ENCODE data around the gene KLHL3. TPM values are rescaled to one million over a fixed set of nuclear protein-coding genes. Genes with fewer than 3 reads are reported as not detected.

KLHL3 gene
- total and polyA plus RNA-seq, 7 experiments from 2014 or later, result 4.6 to 47.3 (median 17.8) TPM

DNA sequence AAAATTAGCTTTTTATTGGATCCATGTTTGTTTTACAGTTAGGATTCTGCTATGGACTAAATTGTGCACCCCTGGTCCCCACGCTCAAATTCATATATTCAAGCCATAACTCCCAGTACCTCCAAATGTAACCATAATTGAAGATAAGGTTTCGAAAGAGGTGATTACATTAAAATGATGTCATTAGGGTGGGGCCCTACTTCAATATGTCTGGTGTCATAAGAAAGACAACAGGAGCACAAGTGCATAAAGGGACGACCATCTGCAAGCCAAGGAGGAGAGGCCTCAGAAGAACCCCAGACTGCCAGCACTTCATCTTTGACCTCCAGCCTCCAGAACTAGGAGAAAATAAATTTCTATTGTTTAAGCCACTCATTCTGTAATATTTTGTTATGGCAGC is 25.7 kb upstream of the KLHL3 start:
- ATAC-seq, result no peak
- Mint-ChIP-seq H3K36me3 (peaks cover 0 to 17% (median 0%) of the 10 kb centered on the region in 5 donors), H3K4me1 (no peaks in the 10 kb centered on the region), H3K9me3 (peaks cover 0 to 7% (median 0%) of the 10 kb centered on the region in 11 donors), H3K27me3 (peaks cover 0 to 17% (median 0%) of the 10 kb centered on the region in 5 donors), H3K27ac (no peak overlapping the region), H3K4me3 (no peak overlapping the region)
- no peaks in the 10 kb centered on the region for H3K9me3 ChIP-seq (ENCODE audit: control insufficient read depth in 2 of 3, low read length in 3 of 3)
- no peak overlapping the region for H3K4me3 ChIP-seq (ENCODE audit: low read length)
- POLR2A ChIA-PET, result interaction anchor here (0.6 to 1.3 kb wide), 2 partner anchors 9 to 574 kb away, joined by 3 to 4 read pairs; no protein-coding TSS in a partner anchor
- no peaks in the 10 kb centered on the region for H3K27me3 ChIP-seq (ENCODE audit: control insufficient read depth in 2 of 2, insufficient read depth in 2 of 2, low read length in 2 of 2)
- intact Hi-C loops (cut with micrococcal nuclease), result no loop called here
- CTCF ChIA-PET, result interaction anchor here (0.9 to 1.6 kb wide), 2 partner anchors 10 to 17 kb away, joined by 4 to 7 read pairs; no protein-coding TSS in a partner anchor
- no peak overlapping the region for H3K27ac ChIP-seq (ENCODE audit: low read depth, low read length)
- H3K4me1 ChIP-seq (ENCODE audit: control insufficient read depth in 2 of 2, insufficient read depth in 2 of 2, low read length in 2 of 2), result no peaks in the 10 kb centered on the region
- H3K36me3 ChIP-seq (ENCODE audit: control insufficient read depth in 2 of 3, insufficient read depth in 3 of 3, low read length in 3 of 3), result no peaks in the 10 kb centered on the region
- DNase-seq, result no peak

DNA sequence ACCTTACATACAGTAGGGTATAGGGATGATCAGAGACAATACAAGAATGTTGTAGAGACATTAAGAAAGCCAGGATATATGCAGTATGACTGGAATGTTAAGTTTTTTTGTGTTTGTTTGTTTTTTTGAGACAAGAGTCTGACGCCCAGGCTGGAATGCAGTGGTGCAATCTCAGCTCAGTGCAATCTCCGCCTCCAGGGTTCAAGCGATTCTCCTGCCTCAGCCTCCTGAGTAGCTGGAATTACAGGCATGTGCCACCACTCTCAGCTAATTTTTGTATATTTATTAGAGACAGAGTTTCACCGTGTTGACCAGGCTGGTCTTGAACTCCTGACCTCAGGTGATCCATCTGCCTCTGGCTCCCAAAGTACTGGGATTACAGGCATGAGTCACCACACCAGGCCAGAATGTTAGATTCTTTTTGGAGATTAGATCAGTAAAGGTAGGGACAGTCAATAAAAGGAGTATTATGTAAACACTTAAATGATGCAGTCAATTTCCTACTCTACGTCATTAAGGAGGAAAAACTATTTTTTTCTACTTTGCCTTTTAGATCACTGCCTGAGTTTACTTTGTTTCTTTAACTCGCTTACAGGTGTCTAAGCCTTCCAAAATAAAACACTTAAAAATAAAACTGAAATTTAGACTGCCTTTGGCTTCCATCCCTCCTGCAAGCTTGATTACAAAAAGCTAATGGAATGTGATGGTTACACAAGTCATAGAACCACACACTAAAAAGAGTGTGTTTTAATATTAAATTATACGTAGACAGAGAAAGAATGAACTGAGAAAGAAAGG is 25.0 kb upstream of the KLHL3 start:
- Mint-ChIP-seq H3K4me1 (no peaks in the 10 kb centered on the region), H3K27me3 (peaks cover 0 to 15% (median 0%) of the 10 kb centered on the region in 5 donors), H3K4me3 (no peak overlapping the region), H3K36me3 (peaks cover 0 to 14% (median 0%) of the 10 kb centered on the region in 5 donors), H3K9me3 (peaks cover 0 to 5% (median 0%) of the 10 kb centered on the region in 11 donors), H3K27ac (no peak overlapping the region)
- no peak overlapping the region for H3K27ac ChIP-seq (ENCODE audit: low read depth, low read length)
- no peaks in the 10 kb centered on the region for H3K27me3 ChIP-seq (ENCODE audit: control insufficient read depth in 2 of 2, insufficient read depth in 2 of 2, low read length in 2 of 2)
- intact Hi-C loops (cut with micrococcal nuclease), result no loop called here
- CTCF ChIA-PET, result interaction anchor here (0.9 kb wide), 1 partner anchor 9 kb away, joined by 4 read pairs; no protein-coding TSS in a partner anchor
- POLR2A ChIA-PET, result interaction anchor here (0.6 to 1.3 kb wide), 2 partner anchors 8 to 575 kb away, joined by 3 to 4 read pairs; no protein-coding TSS in a partner anchor
- H3K4me1 ChIP-seq (ENCODE audit: control insufficient read depth in 2 of 2, insufficient read depth in 2 of 2, low read length in 2 of 2), result no peaks in the 10 kb centered on the region
- no peak overlapping the region for H3K4me3 ChIP-seq (ENCODE audit: low read length)
- no peak for DNase-seq
- H3K9me3 ChIP-seq (ENCODE audit: control insufficient read depth in 2 of 3, low read length in 3 of 3), result no peaks in the 10 kb centered on the region
- ATAC-seq, result no peak
- no peaks in the 10 kb centered on the region for H3K36me3 ChIP-seq (ENCODE audit: control insufficient read depth in 2 of 3, insufficient read depth in 3 of 3, low read length in 3 of 3)

DNA sequence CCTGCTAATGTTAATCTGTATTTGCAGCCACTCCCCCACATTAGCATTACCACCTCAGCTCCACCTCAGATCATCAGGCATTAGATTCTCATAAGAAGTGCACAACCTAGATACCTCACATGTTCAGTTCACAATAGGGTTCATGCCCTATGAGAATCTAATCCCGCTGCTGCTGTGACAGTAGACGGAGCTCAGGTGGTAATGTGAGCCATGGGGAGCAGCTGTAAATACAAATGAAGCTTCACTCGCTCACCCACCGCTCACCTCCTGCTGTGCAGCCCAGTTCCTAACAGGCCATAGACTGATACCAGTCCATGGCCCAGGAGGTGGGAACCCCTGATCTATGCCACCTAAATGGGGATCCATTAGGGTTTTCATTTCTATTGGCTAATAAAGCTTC is 24.4 kb upstream of the KLHL3 start:
- POLR2A ChIA-PET, result no interaction called here
- H3K9me3 ChIP-seq (ENCODE audit: control insufficient read depth in 2 of 3, low read length in 3 of 3), result no peaks in the 10 kb centered on the region
- H3K4me3 ChIP-seq (ENCODE audit: low read length), result no peak overlapping the region
- peaks cover 0 to 8% (median 0%) of the 10 kb centered on the region in 5 donors for H3K36me3 Mint-ChIP-seq
- peaks cover 0 to 11% (median 0%) of the 10 kb centered on the region in 5 donors for H3K27me3 Mint-ChIP-seq
- intact Hi-C loops (cut with micrococcal nuclease), result no loop called here
- H3K27ac ChIP-seq (ENCODE audit: low read depth, low read length), result no peak overlapping the region
- H3K4me1 ChIP-seq (ENCODE audit: control insufficient read depth in 2 of 2, insufficient read depth in 2 of 2, low read length in 2 of 2), result no peaks in the 10 kb centered on the region
- no peak overlapping the region for H3K4me3 Mint-ChIP-seq
- peaks cover 0 to under 1% (median 0%) of the 10 kb centered on the region in 11 donors for H3K9me3 Mint-ChIP-seq
- no peak overlapping the region for H3K27ac Mint-ChIP-seq
- CTCF ChIA-PET, result interaction anchor here (1.0 kb wide), 1 partner anchor 9 kb away, joined by 3 read pairs; no protein-coding TSS in a partner anchor
- DNase-seq, result no peak
- no peak for ATAC-seq
- H3K27me3 ChIP-seq (ENCODE audit: control insufficient read depth in 2 of 2, insufficient read depth in 2 of 2, low read length in 2 of 2), result no peaks in the 10 kb centered on the region
- H3K4me1 Mint-ChIP-seq, result peaks cover 0 to 1% (median under 1%) of the 10 kb centered on the region in 7 donors
- no peaks in the 10 kb centered on the region for H3K36me3 ChIP-seq (ENCODE audit: control insufficient read depth in 2 of 3, insufficient read depth in 3 of 3, low read length in 3 of 3)

DNA sequence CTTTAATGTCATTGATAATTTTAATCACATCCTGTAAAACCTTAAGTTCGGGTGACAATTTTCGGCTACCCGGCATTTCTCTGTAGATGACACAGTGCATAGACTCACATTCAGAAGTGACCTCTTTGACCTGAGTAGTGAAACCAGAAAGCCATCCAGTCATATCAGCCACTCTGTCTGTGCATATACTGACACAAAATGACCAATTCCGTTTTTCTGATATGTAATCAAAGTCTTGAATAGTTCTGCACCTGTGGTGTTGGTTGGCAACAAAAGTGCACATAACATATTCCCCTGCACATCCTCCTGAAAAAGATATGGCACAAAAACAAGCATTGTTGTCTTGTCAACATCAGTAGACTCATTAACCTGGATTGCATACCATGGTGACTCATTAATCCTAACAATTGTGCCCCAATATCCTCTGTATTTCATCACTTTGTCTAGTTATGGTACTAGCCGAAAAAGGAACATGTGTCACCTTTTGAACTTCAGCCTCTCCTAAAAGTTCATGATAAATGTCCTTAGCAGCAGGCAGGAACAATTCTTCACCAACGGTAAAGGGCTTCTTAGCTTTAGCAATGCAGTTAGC is 22.9 kb upstream of the KLHL3 start:
- peaks cover 0 to 6% (median 0%) of the 10 kb centered on the region in 3 experiments for H3K36me3 ChIP-seq (ENCODE audit: control insufficient read depth in 2 of 3, insufficient read depth in 3 of 3, low read length in 3 of 3)
- H3K9me3 ChIP-seq (ENCODE audit: control insufficient read depth in 2 of 3, low read length in 3 of 3), result no peaks in the 10 kb centered on the region
- POLR2A ChIA-PET, result no interaction called here
- Mint-ChIP-seq H3K9me3 (peaks cover 0 to 2% (median 0%) of the 10 kb centered on the region in 11 donors), H3K27ac (no peak overlapping the region), H3K36me3 (peaks cover 0 to 3% (median 0%) of the 10 kb centered on the region in 5 donors), H3K4me1 (peaks cover 0 to 6% (median 5%) of the 10 kb centered on the region in 7 donors), H3K27me3 (peaks cover 0 to 2% (median 0%) of the 10 kb centered on the region in 5 donors), H3K4me3 (no peak overlapping the region)
- no peak overlapping the region for H3K4me3 ChIP-seq (ENCODE audit: low read length)
- CTCF ChIA-PET, result no interaction called here
- no peak for ATAC-seq
- H3K27ac ChIP-seq (ENCODE audit: low read depth, low read length), result no peak overlapping the region
- H3K4me1 ChIP-seq (ENCODE audit: control insufficient read depth in 2 of 2, insufficient read depth in 2 of 2, low read length in 2 of 2), result no peaks in the 10 kb centered on the region
- intact Hi-C loops (cut with micrococcal nuclease), result loop anchor here (10.0 kb wide), 5 partner anchors 456 to 1536 kb away; partner anchors contain the start of genes CDC23 (in 1 of the 2), ETF1 (in 1 of the 2), MATR3 (in 1 of the 2) and SIL1 (in 1 of the 2)
- DNase-seq, result no peak
- no peaks in the 10 kb centered on the region for H3K27me3 ChIP-seq (ENCODE audit: control insufficient read depth in 2 of 2, insufficient read depth in 2 of 2, low read length in 2 of 2)

DNA sequence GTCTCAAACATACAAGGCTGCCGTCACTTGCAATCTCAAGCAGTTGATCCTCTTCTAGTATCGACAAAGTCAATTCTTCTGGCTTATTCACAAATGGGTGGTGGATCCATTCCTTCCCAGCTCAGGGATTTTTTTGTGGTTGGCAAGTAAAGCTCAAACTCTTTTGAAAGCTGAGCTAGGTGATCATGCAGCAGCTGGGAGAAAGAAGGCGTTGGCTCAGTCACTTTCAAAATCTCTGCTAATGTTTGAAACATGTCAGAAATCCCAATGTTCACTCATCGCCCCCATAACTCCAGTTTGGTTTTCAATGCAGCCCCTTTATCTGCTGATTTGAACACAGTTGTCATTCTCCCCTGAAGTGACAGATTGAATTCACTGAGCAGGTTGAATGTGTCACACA is 22.2 kb upstream of the KLHL3 start:
- CTCF ChIA-PET, result no interaction called here
- Histone ChIP-seq H3K4me1 (ENCODE audit: control insufficient read depth in 2 of 2, insufficient read depth in 2 of 2, low read length in 2 of 2) (no peaks in the 10 kb centered on the region), H3K27me3 (ENCODE audit: control insufficient read depth in 2 of 2, insufficient read depth in 2 of 2, low read length in 2 of 2) (no peaks in the 10 kb centered on the region), H3K4me3 (ENCODE audit: low read length) (no peak overlapping the region), H3K36me3 (ENCODE audit: control insufficient read depth in 2 of 3, insufficient read depth in 3 of 3, low read length in 3 of 3) (peaks cover 0 to 12% (median 0%) of the 10 kb centered on the region in 3 experiments), H3K9me3 (ENCODE audit: control insufficient read depth in 2 of 3, low read length in 3 of 3) (no peaks in the 10 kb centered on the region), H3K27ac (ENCODE audit: low read depth, low read length) (no peak overlapping the region)
- no peak for ATAC-seq
- peaks cover 0 to 4% (median 3%) of the 10 kb centered on the region in 5 donors for H3K36me3 Mint-ChIP-seq
- peaks cover 0 to 2% (median 0%) of the 10 kb centered on the region in 5 donors for H3K27me3 Mint-ChIP-seq
- H3K4me1 Mint-ChIP-seq, result peaks cover 0 to 6% (median 5%) of the 10 kb centered on the region in 7 donors
- no peak overlapping the region for H3K27ac Mint-ChIP-seq
- intact Hi-C loops (cut with micrococcal nuclease), result loop anchor here (10.0 kb wide), 5 partner anchors 457 to 1537 kb away; partner anchors contain the start of genes CDC23 (in 1 of the 2), ETF1 (in 1 of the 2), MATR3 (in 1 of the 2) and SIL1 (in 1 of the 2)
- H3K9me3 Mint-ChIP-seq, result peaks cover 0 to 2% (median 0%) of the 10 kb centered on the region in 11 donors
- POLR2A ChIA-PET, result interaction anchor here (5.7 kb wide), 1 partner anchor 63 kb away, joined by 54 read pairs; no protein-coding TSS in a partner anchor
- DNase-seq, result no peak
- no peak overlapping the region for H3K4me3 Mint-ChIP-seq

DNA sequence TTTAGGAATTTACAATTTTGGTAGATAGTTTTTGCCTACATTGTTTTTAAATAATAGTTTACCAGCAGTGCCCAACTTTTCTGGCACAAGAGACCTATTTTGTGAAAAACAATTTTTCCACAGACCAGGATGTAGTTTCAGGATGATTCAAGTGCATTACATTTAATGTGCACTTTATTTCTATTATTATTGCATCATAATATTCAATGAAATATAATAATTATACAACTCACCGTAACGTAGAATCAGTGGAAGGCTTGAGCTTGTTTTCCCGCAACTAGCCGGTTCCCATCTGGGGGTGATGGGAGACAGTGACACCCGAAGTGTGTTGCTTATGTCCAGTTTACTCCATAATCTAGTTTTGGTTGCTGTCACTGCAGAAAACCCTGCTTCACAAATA is 21.7 kb upstream of the KLHL3 start:
- H3K27me3 Mint-ChIP-seq, result peaks cover 0 to 2% (median 0%) of the 10 kb centered on the region in 5 donors
- no peak overlapping the region for H3K27ac ChIP-seq (ENCODE audit: low read depth, low read length)
- no peak overlapping the region for H3K4me3 ChIP-seq (ENCODE audit: low read length)
- no peaks in the 10 kb centered on the region for H3K9me3 ChIP-seq (ENCODE audit: control insufficient read depth in 2 of 3, low read length in 3 of 3)
- ATAC-seq (no peak), DNase-seq (no peak)
- peaks cover 0 to 15% (median 0%) of the 10 kb centered on the region in 3 experiments for H3K36me3 ChIP-seq (ENCODE audit: control insufficient read depth in 2 of 3, insufficient read depth in 3 of 3, low read length in 3 of 3)
- H3K27ac Mint-ChIP-seq, result no peak overlapping the region
- intact Hi-C loops (cut with micrococcal nuclease), result loop anchor here (10.0 kb wide), 5 partner anchors 457 to 1537 kb away; partner anchors contain the start of genes CDC23 (in 1 of the 2), ETF1 (in 1 of the 2), MATR3 (in 1 of the 2) and SIL1 (in 1 of the 2)
- CTCF ChIA-PET, result interaction anchor here (1.2 kb wide), 1 partner anchor 319 kb away, joined by 4 read pairs; no protein-coding TSS in a partner anchor
- no peaks in the 10 kb centered on the region for H3K4me1 ChIP-seq (ENCODE audit: control insufficient read depth in 2 of 2, insufficient read depth in 2 of 2, low read length in 2 of 2)
- H3K27me3 ChIP-seq (ENCODE audit: control insufficient read depth in 2 of 2, insufficient read depth in 2 of 2, low read length in 2 of 2), result no peaks in the 10 kb centered on the region
- H3K4me3 Mint-ChIP-seq, result no peak overlapping the region
- peaks cover 0 to 2% (median 0%) of the 10 kb centered on the region in 11 donors for H3K9me3 Mint-ChIP-seq
- peaks cover 0 to 10% (median 6%) of the 10 kb centered on the region in 7 donors for H3K4me1 Mint-ChIP-seq
- peaks cover 0 to 9% (median 3%) of the 10 kb centered on the region in 5 donors for H3K36me3 Mint-ChIP-seq
- POLR2A ChIA-PET, result interaction anchor here (0.8 to 5.7 kb wide), 3 partner anchors 19 to 128 kb away, joined by 3 to 121 read pairs (median 54); partner anchors contain the start of gene KLHL3

Data from naive thymus-derived CD4-positive, alpha-beta T cell (primary cell).